H1 (cell line): ENCODE measurements around the gene PIP4K2C. TPM values are rescaled to one million over a fixed set of nuclear protein-coding genes. Genes with fewer than 3 reads are reported as not detected.

Source experiments
- CTCF ChIA-PET: fragments of 300-600 bp; sonication (Branson Sonifier 250); formaldehyde crosslinking; loops from one replicate; lab custom pipeline; 2021; ENCODE audit not compliant: partially characterized antibody; lab: Charles Lee
- POLR2A ChIA-PET: fragments of 300-600 bp; sonication (Branson Sonifier 250); formaldehyde crosslinking; loops from one replicate; lab custom pipeline; 2021; ENCODE audit warnings: inconsistent platforms; ENCODE audit not compliant: partially characterized antibody; lab: Charles Lee
- DNase-seq, 2 experiments: peaks; one replicate each; pipeline versions ENCODE4 v3.0.0 to v3.0.0-alpha.2; 2010 to 2022; ENCODE audit warnings: low spot score in 2 of 2, low read depth in 1 of 2, mixed read lengths in 1 of 2
- FAIRE-seq: peaks from 2 replicates; lab custom pipeline; 2011; peaks lifted over from hg19 to GRCh38; lab: Jason Lieb, UNC
- H2AFZ ChIP-seq: 2 replicates; pipeline ENCODE4 v1.8.1; 2012; ENCODE audit warnings: low read length, inconsistent platforms
- H2AK5ac ChIP-seq: 2 replicates; pipeline ENCODE4 v1.6.1; 2013; ENCODE audit warnings: low read depth, low read length
- H2BK120ac ChIP-seq: replicated peaks from 2 replicates; pipeline ENCODE3; 2013; ENCODE audit warnings: low read depth, low read length, inconsistent platforms
- H2BK12ac ChIP-seq: 2 replicates; pipeline ENCODE4 v1.6.1; 2013; ENCODE audit warnings: low read depth, low read length
- H2BK15ac ChIP-seq: 2 replicates; pipeline ENCODE4 v1.6.1; 2013; ENCODE audit warnings: low read length
- H2BK20ac ChIP-seq: 2 replicates; pipeline ENCODE4 v1.6.1; 2013; ENCODE audit warnings: low read length
- H2BK5ac ChIP-seq: 2 replicates; pipeline ENCODE4 v1.6.1; 2013; ENCODE audit warnings: low read depth, low read length
- H3K14ac ChIP-seq: 2 replicates; pipeline ENCODE4 v1.6.1; 2013; ENCODE audit warnings: inconsistent platforms; ENCODE audit not compliant: insufficient read length
- H3K18ac ChIP-seq: 2 replicates; pipeline ENCODE4 v1.6.1; 2013; ENCODE audit warnings: low read length; ENCODE audit errors: extremely low read depth
- H3K23ac ChIP-seq: 2 replicates; pipeline ENCODE4 v1.6.1; 2013; ENCODE audit warnings: inconsistent platforms; ENCODE audit not compliant: insufficient read length
- H3K23me2 ChIP-seq: 2 replicates; pipeline ENCODE4 v1.6.1; 2013; ENCODE audit warnings: low read depth, low read length
- H3K27ac ChIP-seq: 2 replicates; pipeline ENCODE4 v1.6.1; 2011; ENCODE audit warnings: low read depth, low read length, inconsistent platforms
- H3K27me3 ChIP-seq, 4 experiments: replicated peaks in 1 of 4; 1 replicate in 1 of 4; 2 replicates in 3 of 4; pipeline versions ENCODE4 v1.6.1 to v1.8.1; 2011 to 2013; ENCODE audit warnings: low read length in 3 of 4, mild to moderate bottlenecking in 3 of 4, inconsistent platforms in 2 of 4, mixed read lengths in 2 of 4, moderate library complexity in 1 of 4; ENCODE audit not compliant: control insufficient read depth in 3 of 4, insufficient read depth in 3 of 4; ENCODE audit errors: extremely low read depth in 1 of 4
- H3K36me3 ChIP-seq, 4 experiments: 2 replicates each; pipeline versions ENCODE4 v1.6.1 to v1.8.1; 2011 to 2013; ENCODE audit warnings: mild to moderate bottlenecking in 4 of 4, low read length in 3 of 4, moderate library complexity in 2 of 4, control low read depth in 1 of 4, inconsistent platforms in 1 of 4; ENCODE audit not compliant: insufficient read depth in 4 of 4, control insufficient read depth in 2 of 4
- H3K4ac ChIP-seq: replicated peaks from 2 replicates; pipeline ENCODE3; 2013; ENCODE audit warnings: low read length, low read depth, mixed read lengths, inconsistent platforms; ENCODE audit not compliant: insufficient read length
- H3K4me1 ChIP-seq, 4 experiments: replicated peaks in 1 of 4; 1 replicate in 1 of 4; 2 replicates in 3 of 4; pipeline versions ENCODE4 v1.6.1 to v1.8.1; 2011 to 2013; ENCODE audit warnings: low read length in 3 of 4, inconsistent platforms in 2 of 4, mixed read lengths in 1 of 4; ENCODE audit not compliant: insufficient read depth in 4 of 4, control insufficient read depth in 3 of 4
- H3K4me2 ChIP-seq, 2 experiments: 2 replicates each; pipeline versions ENCODE4 v1.6.1 to v1.8.1; 2011 to 2013; ENCODE audit warnings: low read depth in 2 of 2, low read length in 2 of 2, control low read depth in 1 of 2, inconsistent platforms in 1 of 2, mild to moderate bottlenecking in 1 of 2; ENCODE audit not compliant: insufficient read depth in 1 of 2
- H3K4me3 ChIP-seq, 4 experiments: fragments of 200-600, 300-600 bp in 1 of 4; sonication (generic), shearing (Covaris generic), sonication (Bioruptor Twin) in 1 of 4; 2 replicates each; pipeline versions ENCODE4 v1.5.1 to v1.8.1; 2011 to 2016; ENCODE audit warnings: low read length in 4 of 4, low read depth in 3 of 4, control low read depth in 2 of 4, inconsistent platforms in 2 of 4, mild to moderate bottlenecking in 2 of 4, mixed read lengths in 1 of 4, moderate library complexity in 1 of 4; ENCODE audit not compliant: insufficient read depth in 2 of 4; ENCODE audit errors: extremely low read depth in 1 of 4
- H3K56ac ChIP-seq: replicated peaks from 2 replicates; pipeline ENCODE3; 2013; ENCODE audit warnings: low read depth, mild to moderate bottlenecking, mixed read lengths, low read length, inconsistent platforms; ENCODE audit not compliant: insufficient read length
- H3K79me1 ChIP-seq: 2 replicates; pipeline ENCODE4 v1.6.1; 2013; ENCODE audit warnings: low read depth, low read length, control low read depth
- H3K79me2 ChIP-seq, 2 experiments: 2 replicates each; pipeline versions ENCODE4 v1.6.1 to v1.8.1; 2012 to 2013; ENCODE audit warnings: low read length in 2 of 2, mild to moderate bottlenecking in 2 of 2, inconsistent platforms in 1 of 2; ENCODE audit not compliant: insufficient read depth in 2 of 2, control insufficient read depth in 1 of 2
- H3K9ac ChIP-seq, 4 experiments: replicated peaks in 1 of 4; 1 replicate in 1 of 4; 2 replicates in 3 of 4; pipeline versions ENCODE4 v1.6.1 to v1.8.1; 2011 to 2013; ENCODE audit warnings: low read depth in 3 of 4, low read length in 3 of 4, control low read depth in 2 of 4, mild to moderate bottlenecking in 2 of 4, moderate library complexity in 2 of 4, inconsistent platforms in 1 of 4; ENCODE audit errors: extremely low read depth in 1 of 4
- H3K9me3 ChIP-seq, 2 experiments: 2 replicates each; pipeline versions ENCODE4 v1.6.1 to v1.8.1; 2012 to 2013; ENCODE audit warnings: mild to moderate bottlenecking in 2 of 2, moderate library complexity in 2 of 2, control low read depth in 1 of 2, inconsistent platforms in 1 of 2, low read depth in 1 of 2, low read length in 1 of 2, mixed read lengths in 1 of 2; ENCODE audit not compliant: insufficient read depth in 2 of 2
- H4K20me1 ChIP-seq, 2 experiments: replicated peaks in 1 of 2; 2 replicates each; pipeline versions ENCODE3 to v1.8.1; 2011 to 2013; ENCODE audit warnings: inconsistent platforms in 2 of 2, low read length in 2 of 2, mild to moderate bottlenecking in 1 of 2; ENCODE audit not compliant: insufficient read depth in 2 of 2, control insufficient read depth in 1 of 2
- H4K5ac ChIP-seq: 2 replicates; pipeline ENCODE4 v1.6.1; 2013; ENCODE audit warnings: low read length, low read depth, mixed read lengths, inconsistent platforms; ENCODE audit not compliant: insufficient read length
- H4K8ac ChIP-seq: 2 replicates; pipeline ENCODE4 v1.8.0; 2013; ENCODE audit warnings: mild to moderate bottlenecking, moderate library complexity, low read length, inconsistent platforms; ENCODE audit not compliant: insufficient read depth; ENCODE audit errors: extremely low read depth
- H4K91ac ChIP-seq: replicated peaks from 2 replicates; pipeline ENCODE3; 2013; ENCODE audit warnings: low read length, mixed read lengths, inconsistent platforms; ENCODE audit not compliant: insufficient read length
- CBX5 ChIP-seq: fragments of 300-800, 300-1000 bp; sonication (generic); IDR thresholded peaks from 2 replicates; pipeline ENCODE4 v1.7.1; 2016; ENCODE audit warnings: antibody characterized with exemption, low read length, low read depth
- POLR2A ChIP-seq, 2 experiments: IDR thresholded peaks; 1 replicate in 1 of 2; 2 replicates in 1 of 2; pipeline ENCODE4 v1.6.1; 2011; ENCODE audit warnings: low read depth in 2 of 2, low read length in 2 of 2, mild to moderate bottlenecking in 2 of 2; ENCODE audit errors: control extremely low read depth in 1 of 2
- WGBS, 2 experiments: shearing (Covaris generic) in 1 of 2; methylation state at CpG; one replicate each; pipeline versions ENCODE4 v1.1.6 to v1.1.7; 2013 to 2015; ENCODE audit warnings: low lambda C conversion rate in 2 of 2, mixed read lengths in 2 of 2, inconsistent platforms in 1 of 2, low coverage in 1 of 2, missing lambda C conversion rate in 1 of 2; ENCODE audit not compliant: insufficient replicate concordance in 2 of 2, insufficient coverage in 1 of 2, insufficient read length in 1 of 2; ENCODE audit errors: extremely low coverage in 1 of 2, missing lambda C conversion rate in 1 of 2; 5-methylcytosine and 5-hydroxymethylcytosine counted together
- polyA plus RNA-seq, 7 experiments: library from polyadenylated mRNA; depleted of rRNA in 3 of 7; stranded (reverse) in 5 of 7; unstranded in 2 of 7; fragments of >200 nt in 5 of 7; fragments of 200-250 nt in 2 of 7; gene quantifications; 1 replicate in 5 of 7; 2 replicates in 1 of 7; 4 replicates in 1 of 7; pipeline versions ENCODE4 v1.2.1 to v1.2.3, GENCODE V29; 2011 to 2013; ENCODE audit warnings: missing spikeins in 2 of 7, mixed read lengths in 2 of 7
- total RNA-seq: library from RNA; stranded (reverse); fragmentation: NEBNext Ultra II Directional; extraction: Animal tissue kit (Norgen Biotek cat#: 25700); gene quantifications from 2 replicates; pipeline ENCODE4 v1.2.1, GENCODE V29; 2021
- TF ChIP-seq, protein P1 (sequence below): IDR thresholded peaks from 2 replicates; pipeline ENCODE4 v1.6.1; 2011; ENCODE audit warnings: low read depth, mild to moderate bottlenecking, low read length; ENCODE audit not compliant: insufficient read depth
- TF ChIP-seq, protein P2 (sequence below): IDR thresholded peaks from 2 replicates; pipeline ENCODE4 v1.6.1; 2012; ENCODE audit warnings: inconsistent platforms

The PIP4K2C gene
- total and polyA plus RNA-seq, 2 of the 8 experiments (the other 6 are each of a cell fraction or from before 2014, with no cell fraction given): 25.0 to 27.1 TPM

DNA sequence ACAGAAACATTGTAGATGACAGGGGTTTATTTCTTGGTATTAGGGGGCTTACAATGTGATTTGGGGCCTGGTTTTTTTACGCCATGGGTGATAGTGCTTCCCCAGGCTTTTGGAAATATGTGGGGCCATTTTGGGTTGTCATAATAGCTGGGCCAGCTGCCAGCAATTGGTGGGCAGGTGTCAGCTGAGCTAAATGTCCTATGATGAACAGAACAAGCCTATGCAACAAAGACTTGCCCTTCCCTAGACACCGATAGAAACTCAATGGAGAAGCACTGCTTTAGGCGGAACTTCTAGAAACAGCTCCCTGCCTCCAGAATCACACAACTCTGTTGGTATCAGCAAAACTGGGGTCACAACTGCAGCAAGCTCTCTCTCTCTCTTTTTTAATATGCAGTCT lies 47.1 kb downstream of the PIP4K2C start:
- no peak for FAIRE-seq

More for the DNA sequence above, 47.1 kb downstream of the PIP4K2C start:
- ChIA-PET CTCF (interaction anchor here (0.6 to 9.9 kb wide), 16 partner anchors 10 to 106 kb away, joined by 3 to 88 read pairs (median 4); partner anchors contain the start of genes AGAP2, OS9 and TSPAN31), POLR2A (interaction anchor here (0.9 to 1.3 kb wide), 2 partner anchors 29 to 107 kb away, joined by 3 to 4 read pairs; partner anchors contain the start of gene TSPAN31)
- no peak for DNase-seq
- Histone ChIP-seq H3K27me3 (peaks cover 3 to 16% (median 13%) of the 10 kb centered on the region in 4 experiments), H4K20me1 (no peaks in the 10 kb centered on the region), H4K8ac (no peak overlapping the region), H3K27ac (no peak overlapping the region), H4K5ac (no peak overlapping the region), H2BK120ac (no peak overlapping the region), H3K4me1 (peaks cover 0 to 5% (median 0%) of the 10 kb centered on the region in 4 experiments; a peak in 2 of 7 replicates), H2BK5ac (no peak overlapping the region), H3K36me3 (no peaks in the 10 kb centered on the region), H3K9me3 (no peaks in the 10 kb centered on the region; a peak in 1 of 4 replicates), H3K23ac (no peak overlapping the region), H3K79me1 (no peaks in the 10 kb centered on the region), H3K14ac (no peak overlapping the region), H3K9ac (no peak overlapping the region), H2BK15ac (no peak overlapping the region), H3K4me3 (no peak overlapping the region), H3K79me2 (no peaks in the 10 kb centered on the region), H3K56ac (no peak overlapping the region), H2AFZ (no peak overlapping the region), H3K4me2 (no peak overlapping the region), H3K4ac (no peak overlapping the region), H2BK12ac (no peak overlapping the region), H2AK5ac (no peak overlapping the region), H2BK20ac (no peak overlapping the region), H3K18ac (no peak overlapping the region), H3K23me2 (peaks cover 2% of the 10 kb centered on the region; the same call in 1 of the 2 replicates), H4K91ac (no peak overlapping the region)
- TF ChIP-seq, protein P1, sequence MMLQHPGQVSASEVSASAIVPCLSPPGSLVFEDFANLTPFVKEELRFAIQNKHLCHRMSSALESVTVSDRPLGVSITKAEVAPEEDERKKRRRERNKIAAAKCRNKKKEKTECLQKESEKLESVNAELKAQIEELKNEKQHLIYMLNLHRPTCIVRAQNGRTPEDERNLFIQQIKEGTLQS: no peak
- TF ChIP-seq, protein P2, sequence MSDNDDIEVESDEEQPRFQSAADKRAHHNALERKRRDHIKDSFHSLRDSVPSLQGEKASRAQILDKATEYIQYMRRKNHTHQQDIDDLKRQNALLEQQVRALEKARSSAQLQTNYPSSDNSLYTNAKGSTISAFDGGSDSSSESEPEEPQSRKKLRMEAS: no peak
- TF ChIP-seq CBX5: no peak
- TF ChIP-seq POLR2A (IDR thresholded peaks at IDR 0.05; ENCODE audit: control extremely low read depth in 1 of 2, low read depth in 2 of 2, low read length in 2 of 2): no peak
- WGBS, 2 experiments: 84% methylated on average over 3 of the region's 3 CpGs; no CpG with 5 or more reads in 1 of the 2 experiments
